ENCODE results near the gene PTPRD.

PTPRD gene

DNA sequence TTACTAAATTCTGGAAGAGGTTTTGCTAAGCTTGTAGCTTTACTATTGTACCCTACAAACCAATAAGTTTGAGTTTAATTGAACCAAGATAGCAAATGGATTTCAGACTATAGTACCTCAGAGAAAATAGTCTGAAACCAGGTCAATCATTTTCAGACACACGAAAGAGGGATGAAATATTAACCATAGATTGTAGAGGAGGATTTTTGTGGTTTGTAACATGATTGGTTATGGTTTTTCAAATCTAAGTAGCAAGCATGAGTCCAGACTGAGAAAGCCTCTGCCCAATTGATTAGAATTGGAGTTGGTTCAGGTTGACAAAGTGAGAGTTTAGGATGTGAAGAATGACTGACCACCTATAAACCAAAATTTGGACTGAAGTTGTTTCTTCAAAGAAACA, 2250.6 kb downstream of the PTPRD start:
- H3K27me3 ChIP-seq (ENCODE audit: control insufficient read depth, low read length), result no peaks in the 10 kb centered on the region
- H3K27ac ChIP-seq (ENCODE audit: low read depth, low read length), result no peak overlapping the region
- no peaks in the 10 kb centered on the region for H3K9me3 ChIP-seq (ENCODE audit: control insufficient read depth, insufficient read depth, low read length)
- H3K4me2 ChIP-seq (ENCODE audit: low read length), result no peak overlapping the region
- no peaks in the 10 kb centered on the region for H3K79me2 ChIP-seq (ENCODE audit: control insufficient read depth, low read length)
- TF ChIP-seq, protein P1, sequence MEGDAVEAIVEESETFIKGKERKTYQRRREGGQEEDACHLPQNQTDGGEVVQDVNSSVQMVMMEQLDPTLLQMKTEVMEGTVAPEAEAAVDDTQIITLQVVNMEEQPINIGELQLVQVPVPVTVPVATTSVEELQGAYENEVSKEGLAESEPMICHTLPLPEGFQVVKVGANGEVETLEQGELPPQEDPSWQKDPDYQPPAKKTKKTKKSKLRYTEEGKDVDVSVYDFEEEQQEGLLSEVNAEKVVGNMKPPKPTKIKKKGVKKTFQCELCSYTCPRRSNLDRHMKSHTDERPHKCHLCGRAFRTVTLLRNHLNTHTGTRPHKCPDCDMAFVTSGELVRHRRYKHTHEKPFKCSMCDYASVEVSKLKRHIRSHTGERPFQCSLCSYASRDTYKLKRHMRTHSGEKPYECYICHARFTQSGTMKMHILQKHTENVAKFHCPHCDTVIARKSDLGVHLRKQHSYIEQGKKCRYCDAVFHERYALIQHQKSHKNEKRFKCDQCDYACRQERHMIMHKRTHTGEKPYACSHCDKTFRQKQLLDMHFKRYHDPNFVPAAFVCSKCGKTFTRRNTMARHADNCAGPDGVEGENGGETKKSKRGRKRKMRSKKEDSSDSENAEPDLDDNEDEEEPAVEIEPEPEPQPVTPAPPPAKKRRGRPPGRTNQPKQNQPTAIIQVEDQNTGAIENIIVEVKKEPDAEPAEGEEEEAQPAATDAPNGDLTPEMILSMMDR (IDR thresholded peaks at IDR 0.05; ENCODE audit: low read depth, low read length, poor library complexity, severe bottlenecking), result no peak
- no peak for TF ChIP-seq EZH2phosphoT487 (IDR thresholded peaks at IDR 0.05; ENCODE audit: borderline replicate concordance, low read length)
- H3K36me3 ChIP-seq (ENCODE audit: control insufficient read depth, low read length), result no peaks in the 10 kb centered on the region
- H3K9me2 ChIP-seq (replicated peaks; ENCODE audit: control insufficient read depth, low read length), result no peaks in the 10 kb centered on the region
- no peaks in the 10 kb centered on the region for H3F3A ChIP-seq (ENCODE audit: control insufficient read depth, insufficient read depth)
- H4K20me1 ChIP-seq (ENCODE audit: control insufficient read depth, insufficient read depth, low read depth, low read length), result no peaks in the 10 kb centered on the region
- no peaks in the 10 kb centered on the region for H3K4me1 ChIP-seq (ENCODE audit: control insufficient read depth, low read length)
- H3K4me3 ChIP-seq (ENCODE audit: low read length), result no peak overlapping the region

DNA sequence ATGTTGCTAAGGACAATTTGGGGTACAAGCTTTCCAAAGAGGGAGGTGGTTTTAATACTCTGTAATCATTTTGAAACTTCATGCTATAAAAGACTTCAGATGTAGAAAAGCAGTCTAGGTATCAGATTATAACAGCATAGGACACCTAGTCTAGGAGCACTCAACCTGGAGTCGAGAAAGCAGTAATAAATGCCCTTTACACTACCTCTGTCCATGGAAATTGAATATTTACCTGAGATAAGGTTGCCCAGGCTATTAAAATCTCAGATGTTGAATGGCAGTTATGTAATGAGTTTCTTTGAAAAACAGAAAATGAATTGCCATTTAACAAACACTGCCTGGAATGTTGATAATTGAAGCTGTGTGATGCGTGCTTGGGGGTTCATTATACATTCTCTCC, 2251.4 kb downstream of the PTPRD start:
- no peak overlapping the region for H3K4me3 ChIP-seq (ENCODE audit: low read length)
- no peaks in the 10 kb centered on the region for H3K4me1 ChIP-seq (ENCODE audit: control insufficient read depth, low read length)
- H3K27ac ChIP-seq (ENCODE audit: low read depth, low read length), result no peak overlapping the region
- no peak overlapping the region for H3K4me2 ChIP-seq (ENCODE audit: low read length)
- no peaks in the 10 kb centered on the region for H3K27me3 ChIP-seq (ENCODE audit: control insufficient read depth, low read length)
- H3K79me2 ChIP-seq (ENCODE audit: control insufficient read depth, low read length), result no peaks in the 10 kb centered on the region
- H3K9me2 ChIP-seq (replicated peaks; ENCODE audit: control insufficient read depth, low read length), result no peaks in the 10 kb centered on the region
- H3K9me3 ChIP-seq (ENCODE audit: control insufficient read depth, insufficient read depth, low read length), result no peaks in the 10 kb centered on the region
- no peak for TF ChIP-seq EZH2phosphoT487 (IDR thresholded peaks at IDR 0.05; ENCODE audit: borderline replicate concordance, low read length)
- TF ChIP-seq, protein P1 (IDR thresholded peaks at IDR 0.05; ENCODE audit: low read depth, low read length, poor library complexity, severe bottlenecking), result no peak
- no peaks in the 10 kb centered on the region for H3F3A ChIP-seq (ENCODE audit: control insufficient read depth, insufficient read depth)
- H4K20me1 ChIP-seq (ENCODE audit: control insufficient read depth, insufficient read depth, low read depth, low read length), result no peaks in the 10 kb centered on the region
- H3K36me3 ChIP-seq (ENCODE audit: control insufficient read depth, low read length), result no peaks in the 10 kb centered on the region

DNA sequence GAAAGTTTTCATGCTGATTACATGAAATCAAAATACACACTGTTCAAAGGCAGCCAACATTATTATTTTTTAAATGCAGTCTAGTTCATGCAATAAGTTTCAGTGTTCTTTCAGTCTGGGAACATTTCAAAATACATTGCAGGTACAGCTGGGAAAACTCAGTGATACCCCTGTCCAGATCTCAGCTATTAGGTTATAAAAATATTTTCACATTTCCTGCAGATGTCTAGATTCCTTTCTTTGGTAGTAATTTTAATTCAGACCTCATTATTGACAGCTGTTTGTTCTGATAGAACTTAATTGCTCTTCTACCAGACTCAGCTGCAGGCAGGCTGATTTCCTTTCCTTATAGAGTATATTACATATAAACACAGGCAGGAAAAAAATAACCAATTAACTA, 2256.4 kb downstream of the PTPRD start:
- no peaks in the 10 kb centered on the region for H3K27me3 ChIP-seq (ENCODE audit: control insufficient read depth, low read length)
- no peaks in the 10 kb centered on the region for H3K79me2 ChIP-seq (ENCODE audit: control insufficient read depth, low read length)
- H3K4me1 ChIP-seq (ENCODE audit: control insufficient read depth, low read length), result no peaks in the 10 kb centered on the region
- H3K36me3 ChIP-seq (ENCODE audit: control insufficient read depth, low read length), result no peaks in the 10 kb centered on the region
- no peaks in the 10 kb centered on the region for H3K9me2 ChIP-seq (replicated peaks; ENCODE audit: control insufficient read depth, low read length)
- no peaks in the 10 kb centered on the region for H3K9me3 ChIP-seq (ENCODE audit: control insufficient read depth, insufficient read depth, low read length)
- no peak overlapping the region for H3K4me3 ChIP-seq (ENCODE audit: low read length)
- no peaks in the 10 kb centered on the region for H4K20me1 ChIP-seq (ENCODE audit: control insufficient read depth, insufficient read depth, low read depth, low read length)
- no peaks in the 10 kb centered on the region for H3F3A ChIP-seq (ENCODE audit: control insufficient read depth, insufficient read depth)
- H3K4me2 ChIP-seq (ENCODE audit: low read length), result no peak overlapping the region
- no peak overlapping the region for H3K27ac ChIP-seq (ENCODE audit: low read depth, low read length)
- TF ChIP-seq EZH2phosphoT487 (IDR thresholded peaks at IDR 0.05; ENCODE audit: borderline replicate concordance, low read length), result no peak
- TF ChIP-seq, protein P1 (IDR thresholded peaks at IDR 0.05; ENCODE audit: low read depth, low read length, poor library complexity, severe bottlenecking), result no peak

DNA sequence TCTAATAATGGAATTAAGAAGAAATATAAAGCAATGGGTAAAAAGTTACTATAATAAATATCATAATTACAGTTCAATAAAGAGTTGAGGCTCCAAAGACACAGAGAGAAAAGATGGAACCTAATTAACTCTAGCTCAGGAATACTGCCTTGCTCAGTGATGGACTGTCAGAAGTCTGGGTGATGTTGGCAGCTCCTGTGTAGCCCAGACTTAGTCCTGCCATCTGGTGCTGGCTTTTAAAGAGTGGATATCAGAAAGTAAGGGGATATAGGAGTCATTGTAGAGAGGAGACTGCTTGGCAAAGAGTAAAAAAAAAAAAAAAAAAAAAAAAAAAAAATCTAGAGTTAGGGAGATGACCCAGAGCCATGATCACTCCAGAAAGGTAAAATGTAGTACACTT, 2261.4 kb downstream of the PTPRD start:
- Histone ChIP-seq H3K27me3 (ENCODE audit: control insufficient read depth, low read length) (no peaks in the 10 kb centered on the region), H3K9me3 (ENCODE audit: control insufficient read depth, insufficient read depth, low read length) (no peaks in the 10 kb centered on the region), H3K4me3 (ENCODE audit: low read length) (no peak overlapping the region), H3F3A (ENCODE audit: control insufficient read depth, insufficient read depth) (no peaks in the 10 kb centered on the region), H3K4me1 (ENCODE audit: control insufficient read depth, low read length) (no peaks in the 10 kb centered on the region), H3K4me2 (ENCODE audit: low read length) (no peak overlapping the region), H3K36me3 (ENCODE audit: control insufficient read depth, low read length) (no peaks in the 10 kb centered on the region), H3K9me2 (replicated peaks; ENCODE audit: control insufficient read depth, low read length) (no peaks in the 10 kb centered on the region), H3K27ac (ENCODE audit: low read depth, low read length) (no peak overlapping the region), H4K20me1 (ENCODE audit: control insufficient read depth, insufficient read depth, low read depth, low read length) (no peaks in the 10 kb centered on the region), H3K79me2 (ENCODE audit: control insufficient read depth, low read length) (no peaks in the 10 kb centered on the region)
- TF ChIP-seq, protein P1 (IDR thresholded peaks at IDR 0.05; ENCODE audit: low read depth, low read length, poor library complexity, severe bottlenecking), result no peak
- TF ChIP-seq EZH2phosphoT487 (IDR thresholded peaks at IDR 0.05; ENCODE audit: borderline replicate concordance, low read length), result no peak

Measured in DOHH2 (cell line).